Prostate gland (tissue), 2 donors: ENCODE measurements around the gene NOSIP.

ENCODE experiments used
- POLR2AphosphoS5 ChIP-seq: sonication (generic); formaldehyde crosslinking; IDR thresholded peaks from one replicate; pipeline ENCODE4 v1.6.1; 2017; ENCODE audit warnings: antibody characterized with exemption
- TF ChIP-seq, protein P1 (sequence below), 4 experiments: fragments of 200-600 bp in 2 of 4; fragments of 450-650 bp in 2 of 4; sonication (generic) in 2 of 4; IDR thresholded peaks; 1 replicate in 3 of 4; 2 replicates in 1 of 4; pipeline ENCODE4 v1.5.1; 2016 to 2019; ENCODE audit warnings: antibody characterized with exemption in 4 of 4, mild to moderate bottlenecking in 2 of 4, moderate library complexity in 2 of 4

- TF ChIP-seq, protein P1, sequence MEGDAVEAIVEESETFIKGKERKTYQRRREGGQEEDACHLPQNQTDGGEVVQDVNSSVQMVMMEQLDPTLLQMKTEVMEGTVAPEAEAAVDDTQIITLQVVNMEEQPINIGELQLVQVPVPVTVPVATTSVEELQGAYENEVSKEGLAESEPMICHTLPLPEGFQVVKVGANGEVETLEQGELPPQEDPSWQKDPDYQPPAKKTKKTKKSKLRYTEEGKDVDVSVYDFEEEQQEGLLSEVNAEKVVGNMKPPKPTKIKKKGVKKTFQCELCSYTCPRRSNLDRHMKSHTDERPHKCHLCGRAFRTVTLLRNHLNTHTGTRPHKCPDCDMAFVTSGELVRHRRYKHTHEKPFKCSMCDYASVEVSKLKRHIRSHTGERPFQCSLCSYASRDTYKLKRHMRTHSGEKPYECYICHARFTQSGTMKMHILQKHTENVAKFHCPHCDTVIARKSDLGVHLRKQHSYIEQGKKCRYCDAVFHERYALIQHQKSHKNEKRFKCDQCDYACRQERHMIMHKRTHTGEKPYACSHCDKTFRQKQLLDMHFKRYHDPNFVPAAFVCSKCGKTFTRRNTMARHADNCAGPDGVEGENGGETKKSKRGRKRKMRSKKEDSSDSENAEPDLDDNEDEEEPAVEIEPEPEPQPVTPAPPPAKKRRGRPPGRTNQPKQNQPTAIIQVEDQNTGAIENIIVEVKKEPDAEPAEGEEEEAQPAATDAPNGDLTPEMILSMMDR (IDR thresholded peaks at IDR 0.05), result no peak
- no peak for TF ChIP-seq POLR2AphosphoS5
These were observed 28.8 kb downstream of the NOSIP start for GRCh38 chr19:49551531-49551930.
